ENCODE measurements around the gene EXT2. TPM values are rescaled to one million over a fixed set of nuclear protein-coding genes. Genes with fewer than 3 reads are reported as not detected.

EXT2 gene
- total and polyA plus RNA-seq, 3 donors from 2014 or later, result 47.5 to 71.2 (median 60.9) TPM

GRCh38 chr11:44071157-44071556, 24.3 kb upstream of the EXT2 start:
- 74 to 92% methylated on average over 3 of the region's 3 CpGs for WGBS, 2 donors
- H3K4me1 ChIP-seq, result no peaks in the 10 kb centered on the region

GRCh38 chr11:44072757-44073658, 22.5 kb upstream of the EXT2 start:
- DNase-seq, result no peak
- 89 to 91% methylated on average over 4 to 8 of the region's 8 CpGs for WGBS, 2 donors
- Histone ChIP-seq H3K36me3 (ENCODE audit: low read depth, missing control alignments) (no peaks in the 10 kb centered on the region), H3K4me1 (no peaks in the 10 kb centered on the region), H3K27me3 (no peaks in the 10 kb centered on the region), H3K4me3 (no peak overlapping the region), H3K9me3 (no peaks in the 10 kb centered on the region), H3K27ac (no peak overlapping the region)
- intact Hi-C loops (cut with DNase I; ENCODE audit: low total_unique reads), result no loop called here
- TF ChIP-seq, protein P1, sequence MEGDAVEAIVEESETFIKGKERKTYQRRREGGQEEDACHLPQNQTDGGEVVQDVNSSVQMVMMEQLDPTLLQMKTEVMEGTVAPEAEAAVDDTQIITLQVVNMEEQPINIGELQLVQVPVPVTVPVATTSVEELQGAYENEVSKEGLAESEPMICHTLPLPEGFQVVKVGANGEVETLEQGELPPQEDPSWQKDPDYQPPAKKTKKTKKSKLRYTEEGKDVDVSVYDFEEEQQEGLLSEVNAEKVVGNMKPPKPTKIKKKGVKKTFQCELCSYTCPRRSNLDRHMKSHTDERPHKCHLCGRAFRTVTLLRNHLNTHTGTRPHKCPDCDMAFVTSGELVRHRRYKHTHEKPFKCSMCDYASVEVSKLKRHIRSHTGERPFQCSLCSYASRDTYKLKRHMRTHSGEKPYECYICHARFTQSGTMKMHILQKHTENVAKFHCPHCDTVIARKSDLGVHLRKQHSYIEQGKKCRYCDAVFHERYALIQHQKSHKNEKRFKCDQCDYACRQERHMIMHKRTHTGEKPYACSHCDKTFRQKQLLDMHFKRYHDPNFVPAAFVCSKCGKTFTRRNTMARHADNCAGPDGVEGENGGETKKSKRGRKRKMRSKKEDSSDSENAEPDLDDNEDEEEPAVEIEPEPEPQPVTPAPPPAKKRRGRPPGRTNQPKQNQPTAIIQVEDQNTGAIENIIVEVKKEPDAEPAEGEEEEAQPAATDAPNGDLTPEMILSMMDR (IDR thresholded peaks at IDR 0.05), result no peak
- no peak for TF ChIP-seq POLR2A (IDR thresholded peaks at IDR 0.05)

More at GRCh38 chr11:44071157-44071556, 24.3 kb upstream of the EXT2 start:
- H3K9me3 ChIP-seq, result no peaks in the 10 kb centered on the region
- DNase-seq, result no peak
- no peak overlapping the region for H3K27ac ChIP-seq
- no peak for TF ChIP-seq POLR2A (IDR thresholded peaks at IDR 0.05)
- TF ChIP-seq, protein P1 (IDR thresholded peaks at IDR 0.05), result no peak
- intact Hi-C loops (cut with DNase I; ENCODE audit: low total_unique reads), result no loop called here
- H3K36me3 ChIP-seq (ENCODE audit: low read depth, missing control alignments), result no peaks in the 10 kb centered on the region
- no peaks in the 10 kb centered on the region for H3K27me3 ChIP-seq
- no peak overlapping the region for H3K4me3 ChIP-seq

GRCh38 chr11:44078794-44079193, 16.7 kb upstream of the EXT2 start:
- Histone ChIP-seq H3K27me3 (no peaks in the 10 kb centered on the region), H3K4me3 (no peak overlapping the region), H3K9me3 (no peaks in the 10 kb centered on the region), H3K36me3 (ENCODE audit: low read depth, missing control alignments) (no peaks in the 10 kb centered on the region), H3K27ac (no peak overlapping the region), H3K4me1 (peaks cover 5% of the 10 kb centered on the region)
- 90 to 95% methylated on average over 5 of the region's 5 CpGs for WGBS, 2 donors
- TF ChIP-seq, protein P1 (IDR thresholded peaks at IDR 0.05), result no peak
- TF ChIP-seq POLR2A (IDR thresholded peaks at IDR 0.05), result no peak
- DNase-seq, result no peak
- intact Hi-C loops (cut with DNase I; ENCODE audit: low total_unique reads), result no loop called here

DNA sequence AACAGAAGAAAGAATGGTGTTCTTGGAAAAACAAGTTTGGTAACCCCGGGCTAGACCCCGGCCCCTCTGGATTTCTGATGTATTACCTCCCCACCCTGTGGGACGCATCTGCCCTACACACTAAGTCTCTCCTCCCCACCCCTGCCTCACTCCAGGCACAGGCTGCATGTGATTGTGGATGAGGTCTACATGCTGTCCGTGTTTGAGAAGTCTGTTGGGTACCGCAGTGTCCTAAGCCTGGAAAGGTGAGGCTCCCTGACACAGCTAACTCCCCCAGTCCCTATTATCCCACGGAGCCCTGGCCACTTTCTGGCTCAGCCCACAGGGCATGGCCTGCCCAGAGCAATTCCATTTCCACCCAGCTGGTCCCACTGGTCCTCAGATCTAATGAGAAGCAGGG, 16.1 kb upstream of the EXT2 start:
- intact Hi-C loops (cut with DNase I; ENCODE audit: low total_unique reads), result no loop called here
- H3K4me1 ChIP-seq, result peaks cover 5% of the 10 kb centered on the region
- no peaks in the 10 kb centered on the region for H3K27me3 ChIP-seq
- no peaks in the 10 kb centered on the region for H3K9me3 ChIP-seq
- H3K36me3 ChIP-seq (ENCODE audit: low read depth, missing control alignments), result no peaks in the 10 kb centered on the region
- TF ChIP-seq POLR2A (IDR thresholded peaks at IDR 0.05), result no peak
- TF ChIP-seq, protein P1 (IDR thresholded peaks at IDR 0.05), result no peak
- 86 to 88% methylated on average over 6 of the region's 6 CpGs for WGBS, 2 donors
- no peak overlapping the region for H3K4me3 ChIP-seq
- no peak overlapping the region for H3K27ac ChIP-seq
- no peak for DNase-seq

Data from testis (tissue), 3 donors.